CD14-positive monocyte (primary cell): ENCODE data around the gene PLA2G4A. TPM values are rescaled to one million over a fixed set of nuclear protein-coding genes. Genes with fewer than 3 reads are reported as not detected.

Experiments
- DNase-seq, 3 donors: peaks; one replicate each; pipeline ENCODE4 v3.0.0-alpha.2; 2011 to 2022
- H2AFZ ChIP-seq: 2 replicates; pipeline ENCODE4 v1.6.0; 2012; ENCODE audit warnings: mild to moderate bottlenecking, low read depth, low read length, inconsistent platforms; ENCODE audit not compliant: insufficient read depth, poor library complexity, severe bottlenecking
- H3K27ac ChIP-seq, 2 donors: 1 replicate in 1 of 2; 2 replicates in 1 of 2; pipeline ENCODE4 v1.5.1; 2012 to 2013; ENCODE audit warnings: low read length in 2 of 2, control low read depth in 1 of 2, inconsistent platforms in 1 of 2, low read depth in 1 of 2, mild to moderate bottlenecking in 1 of 2
- H3K27me3 ChIP-seq, 2 donors: one replicate each; pipeline versions ENCODE4 v1.6.0 to v1.6.1; 2011 to 2013; ENCODE audit warnings: low read length in 2 of 2; ENCODE audit not compliant: control insufficient read depth in 2 of 2, insufficient read depth in 2 of 2
- H3K36me3 ChIP-seq, 2 donors: replicated peaks in 1 of 2; 1 replicate in 1 of 2; 2 replicates in 1 of 2; pipeline versions ENCODE4 v1.5.1 to v1.6.1; 2012 to 2013; ENCODE audit warnings: low read length in 2 of 2, control low read depth in 1 of 2, inconsistent platforms in 1 of 2, mild to moderate bottlenecking in 1 of 2; ENCODE audit not compliant: insufficient read depth in 2 of 2, control insufficient read depth in 1 of 2
- H3K4me1 ChIP-seq, 2 donors: 1 replicate in 1 of 2; 2 replicates in 1 of 2; pipeline versions ENCODE4 v1.5.1 to v1.6.1; 2012 to 2013; ENCODE audit warnings: low read length in 2 of 2, control low read depth in 1 of 2, inconsistent platforms in 1 of 2, mild to moderate bottlenecking in 1 of 2, moderate library complexity in 1 of 2; ENCODE audit not compliant: insufficient read depth in 2 of 2, control insufficient read depth in 1 of 2
- H3K4me2 ChIP-seq: replicated peaks from 2 replicates; pipeline ENCODE3; 2012; ENCODE audit warnings: low read length, moderate library complexity, mild to moderate bottlenecking; ENCODE audit not compliant: poor library complexity, severe bottlenecking; ENCODE audit errors: extremely low read depth
- H3K4me3 ChIP-seq, 3 experiments: fragments of 200-600 bp in 1 of 3; sonication (generic) in 1 of 3; replicated peaks in 1 of 3; 1 replicate in 2 of 3; 2 replicates in 1 of 3; pipeline ENCODE4 v1.5.1; 2011 to 2013; ENCODE audit warnings: low read length in 3 of 3, mild to moderate bottlenecking in 3 of 3, control low read depth in 2 of 3, low read depth in 2 of 3, inconsistent platforms in 1 of 3, moderate library complexity in 1 of 3
- H3K79me2 ChIP-seq: 2 replicates; pipeline ENCODE4 v1.6.0; 2012; ENCODE audit warnings: mild to moderate bottlenecking, control low read depth, inconsistent platforms, low read length, moderate library complexity; ENCODE audit not compliant: insufficient read depth
- H3K9ac ChIP-seq: 2 replicates; pipeline ENCODE4 v1.6.0; 2017; ENCODE audit warnings: low read length, mild to moderate bottlenecking; ENCODE audit not compliant: insufficient read depth, poor library complexity, severe bottlenecking
- H3K9me3 ChIP-seq, 2 donors: replicated peaks in 1 of 2; 1 replicate in 1 of 2; 2 replicates in 1 of 2; pipeline versions ENCODE4 v1.5.1 to v1.6.1; 2012 to 2013; ENCODE audit warnings: low read length in 2 of 2, control low read depth in 1 of 2; ENCODE audit not compliant: control insufficient read depth in 1 of 2, insufficient read depth in 1 of 2
- H4K20me1 ChIP-seq: 2 replicates; pipeline ENCODE4 v1.6.0; 2012; ENCODE audit warnings: mild to moderate bottlenecking, low read length, control low read depth, moderate library complexity; ENCODE audit not compliant: insufficient read depth
- H3K27ac Mint-ChIP-seq, 7 donors: one replicate each; pipeline ENCODE4 v1.8.0; 2020; ENCODE audit warnings: mild to moderate bottlenecking in 7 of 7, mixed read lengths in 7 of 7, moderate library complexity in 6 of 7, inconsistent platforms in 2 of 7
- H3K27me3 Mint-ChIP-seq, 3 donors: one replicate each; pipeline ENCODE4 v1.8.0; 2021 to 2022; ENCODE audit warnings: low read depth in 3 of 3, mild to moderate bottlenecking in 3 of 3, mixed read lengths in 3 of 3, moderate library complexity in 3 of 3, inconsistent platforms in 1 of 3
- H3K36me3 Mint-ChIP-seq, 2 donors: one replicate each; pipeline ENCODE4 v1.8.0; 2020; ENCODE audit warnings: mixed read lengths in 2 of 2, inconsistent platforms in 1 of 2, mild to moderate bottlenecking in 1 of 2
- H3K4me1 Mint-ChIP-seq: one replicate; pipeline ENCODE4 v1.8.0; 2020; ENCODE audit warnings: mild to moderate bottlenecking, mixed read lengths
- H3K4me3 Mint-ChIP-seq, 2 donors: one replicate each; pipeline ENCODE4 v1.8.0; 2020; ENCODE audit warnings: mild to moderate bottlenecking in 2 of 2, mixed read lengths in 2 of 2, moderate library complexity in 1 of 2
- H3K9me3 Mint-ChIP-seq, 7 donors: one replicate each; pipeline ENCODE4 v1.8.0; 2020 to 2022; ENCODE audit warnings: mixed read lengths in 7 of 7, mild to moderate bottlenecking in 6 of 7, moderate library complexity in 6 of 7, inconsistent platforms in 2 of 7
- CTCF ChIP-seq: fragments of 200-600 bp; IDR thresholded peaks from one replicate; pipeline ENCODE4 v1.8.0; 2022; ENCODE audit warnings: antibody characterized with exemption, mild to moderate bottlenecking
- WGBS: methylation state at CpG from one replicate; pipeline ENCODE4 v1.1.5; 2013; ENCODE audit warnings: missing lambda C conversion rate; ENCODE audit not compliant: insufficient coverage; 5-methylcytosine and 5-hydroxymethylcytosine counted together
- intact Hi-C, 2 donors: fragments of 100-400 bp; cut with micrococcal nuclease; formaldehyde crosslinking; loops; one replicate each; pipeline versions ENCODE4 v1.15.0 to v1.15.1; 2023
- polyA plus RNA-seq, 3 donors: library from polyadenylated mRNA; depleted of rRNA in 1 of 3; unstranded in 2 of 3; stranded (reverse) in 1 of 3; fragments of 300-500 nt in 2 of 3; fragments of >200 nt in 1 of 3; fragmentation: Illumina TruSeq in 2 of 3; gene quantifications; 1 replicate in 2 of 3; 2 replicates in 1 of 3; pipeline ENCODE4 v1.2.3, GENCODE V29; 2012 to 2021

PLA2G4A gene
- polyA plus RNA-seq, 3 donors, result 1.4 to 4.5 (median 4.1) TPM

GRCh38 chr1:186812570-186812969, 16.2 kb upstream of the PLA2G4A start:
- no peak for TF ChIP-seq CTCF
- Histone ChIP-seq H3K9me3 (no peaks in the 10 kb centered on the region), H3K4me1 (no peaks in the 10 kb centered on the region), H3K9ac (no peak overlapping the region), H3K36me3 (no peaks in the 10 kb centered on the region), H2AFZ (no peak overlapping the region), H3K27ac (no peak overlapping the region), H3K27me3 (no peaks in the 10 kb centered on the region), H3K4me2 (no peak overlapping the region), H4K20me1 (no peaks in the 10 kb centered on the region), H3K4me3 (no peak overlapping the region), H3K79me2 (no peaks in the 10 kb centered on the region)
- H3K27ac Mint-ChIP-seq, result peak overlapping the region in 1 of 7 donors; percentile 54
- peaks cover 2% of the 10 kb centered on the region for H3K4me1 Mint-ChIP-seq
- H3K36me3 Mint-ChIP-seq, result no peaks in the 10 kb centered on the region
- WGBS, result no CpG with 5 or more reads among the region's 4 CpGs
- intact Hi-C loops, result no loop called here
- H3K9me3 Mint-ChIP-seq, result no peaks in the 10 kb centered on the region
- H3K27me3 Mint-ChIP-seq, result peaks cover 0 to 1% (median 0%) of the 10 kb centered on the region in 3 donors
- no peak overlapping the region for H3K4me3 Mint-ChIP-seq
- DNase-seq, result no peak

- H3K9me3 Mint-ChIP-seq, result peaks cover 0 to 4% (median 0%) of the 10 kb centered on the region in 7 donors
- no peak overlapping the region for H3K4me3 Mint-ChIP-seq
- peaks cover 0 to 1% (median 0%) of the 10 kb centered on the region in 3 donors for H3K27me3 Mint-ChIP-seq
- Histone ChIP-seq H3K9me3 (no peaks in the 10 kb centered on the region), H3K9ac (no peak overlapping the region), H2AFZ (no peak overlapping the region), H3K27ac (no peak overlapping the region), H3K4me1 (peaks cover 6 to 8% of the 10 kb centered on the region in 2 donors), H4K20me1 (no peaks in the 10 kb centered on the region), H3K79me2 (no peaks in the 10 kb centered on the region), H3K27me3 (no peaks in the 10 kb centered on the region), H3K4me2 (no peak overlapping the region), H3K36me3 (no peaks in the 10 kb centered on the region), H3K4me3 (no peak overlapping the region)
- WGBS, result 100% methylated on average over 1 of the region's 2 CpGs
- no peaks in the 10 kb centered on the region for H3K36me3 Mint-ChIP-seq
- DNase-seq, result no peak
- H3K4me1 Mint-ChIP-seq, result peaks cover 9% of the 10 kb centered on the region
- no peak overlapping the region for H3K27ac Mint-ChIP-seq
- TF ChIP-seq CTCF, result no peak
- intact Hi-C loops, result no loop called here
These were observed 15.3 kb upstream of the PLA2G4A start for GRCh38 chr1:186813420-186813819.
